Mesenteric fat pad (tissue), 1 donor: ENCODE measurements around the gene HNRNPAB. TPM values are rescaled to one million over a fixed set of nuclear protein-coding genes. Genes with fewer than 3 reads are reported as not detected.

ENCODE experiments used
- DNase-seq: peaks from one replicate; pipeline ENCODE4 v3.0.0-alpha.2; 2020; ENCODE audit warnings: low spot score
- total RNA-seq: library from RNA; stranded (reverse); fragmentation: NEBNext Ultra II Directional; extraction: Animal tissue kit (Norgen Biotek cat#: 25700); gene quantifications from one replicate; pipeline ENCODE4 v1.2.1, GENCODE V29; 2021
- donor health status: DM: yes; HTN: yes; CAD: no.

HNRNPAB gene
- total RNA-seq, 1 donor from 2014 or later = 186 TPM

- no peak for DNase-seq
Measured at GRCh38 chr5:178211095-178212048, 7.0 kb downstream of the HNRNPAB start.

GRCh38 chr5:178212241-178213002 lies 8.1 kb downstream of the HNRNPAB start:
- DNase-seq = no peak

- DNase-seq = no peak
Measured at GRCh38 chr5:178213003-178213461, 8.7 kb downstream of the HNRNPAB start.

- no peak for DNase-seq
Measured at GRCh38 chr5:178213748-178214151, 9.4 kb downstream of the HNRNPAB start.

GRCh38 chr5:178214160-178214803 lies 9.9 kb downstream of the HNRNPAB start:
- no peak for DNase-seq

- DNase-seq = no peak
Measured at GRCh38 chr5:178215280-178216002, 11.1 kb downstream of the HNRNPAB start.

- no peak for DNase-seq
Measured at GRCh38 chr5:178216088-178216534, 11.8 kb downstream of the HNRNPAB start.

GRCh38 chr5:178216779-178217178 lies 12.4 kb downstream of the HNRNPAB start:
- DNase-seq = no peak

GRCh38 chr5:178218237-178218776 lies 14.0 kb downstream of the HNRNPAB start:
- no peak for DNase-seq

GRCh38 chr5:178218827-178219226 lies 14.5 kb downstream of the HNRNPAB start:
- DNase-seq = no peak

- DNase-seq = no peak
Measured at GRCh38 chr5:178221282-178221681, 16.9 kb downstream of the HNRNPAB start.

GRCh38 chr5:178221853-178222252 lies 17.5 kb downstream of the HNRNPAB start:
- no peak for DNase-seq

- no peak for DNase-seq
Measured at GRCh38 chr5:178222292-178222691, 18.0 kb downstream of the HNRNPAB start.

GRCh38 chr5:178223196-178223773 lies 19.0 kb downstream of the HNRNPAB start:
- DNase-seq = no peak

- DNase-seq = no peak
Measured at GRCh38 chr5:178223828-178224335, 19.5 kb downstream of the HNRNPAB start.

GRCh38 chr5:178224403-178224802 lies 20.1 kb downstream of the HNRNPAB start:
- no peak for DNase-seq

GRCh38 chr5:178225174-178225573 lies 20.8 kb downstream of the HNRNPAB start:
- no peak for DNase-seq

GRCh38 chr5:178227138-178227659 lies 22.9 kb downstream of the HNRNPAB start:
- DNase-seq = no peak

- no peak for DNase-seq
Measured at GRCh38 chr5:178227929-178228328, 23.6 kb downstream of the HNRNPAB start.

- no peak for DNase-seq
Measured at GRCh38 chr5:178228609-178229008, 24.3 kb downstream of the HNRNPAB start.
